SH-SY5Y (cell line): ENCODE measurements around the gene LSM12.

Source experiments
- GATA2 ChIP-seq: IDR thresholded peaks from 2 replicates; pipeline ENCODE4 v1.6.1; 2011; ENCODE audit warnings: mild to moderate bottlenecking, low read depth, low read length
- GATA3 ChIP-seq: IDR thresholded peaks from 2 replicates; pipeline ENCODE4 v1.6.1; 2011; ENCODE audit warnings: low read depth, mild to moderate bottlenecking, low read length, moderate library complexity

DNA sequence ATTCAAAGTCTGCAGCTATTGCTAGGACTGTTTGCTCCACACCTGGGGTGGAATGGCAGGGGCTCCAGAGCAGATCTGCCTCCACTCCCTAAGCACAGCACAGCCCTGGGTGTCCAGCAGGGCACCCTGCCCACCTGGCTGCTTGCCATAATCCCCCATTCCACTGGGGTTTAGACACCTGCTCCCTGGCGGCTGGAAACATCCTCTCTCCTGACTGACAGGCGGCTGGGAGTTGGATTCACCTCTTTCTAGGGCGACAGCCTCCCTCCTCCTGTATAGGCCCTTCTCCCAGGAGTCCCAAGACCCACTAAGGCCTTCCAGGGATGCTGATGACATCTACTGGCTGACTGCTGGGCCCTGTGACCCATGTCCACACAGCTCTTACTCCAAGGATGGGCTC, 39.0 kb upstream of the LSM12 start:
- no peak for TF ChIP-seq GATA2
- TF ChIP-seq GATA3 = no peak
